ENCODE data around the gene DDX23. TPM values are rescaled to one million over a fixed set of nuclear protein-coding genes. Genes with fewer than 3 reads are reported as not detected.

DDX23 gene
- total RNA-seq, 1 donor from 2014 or later: 59.1 TPM

DNA sequence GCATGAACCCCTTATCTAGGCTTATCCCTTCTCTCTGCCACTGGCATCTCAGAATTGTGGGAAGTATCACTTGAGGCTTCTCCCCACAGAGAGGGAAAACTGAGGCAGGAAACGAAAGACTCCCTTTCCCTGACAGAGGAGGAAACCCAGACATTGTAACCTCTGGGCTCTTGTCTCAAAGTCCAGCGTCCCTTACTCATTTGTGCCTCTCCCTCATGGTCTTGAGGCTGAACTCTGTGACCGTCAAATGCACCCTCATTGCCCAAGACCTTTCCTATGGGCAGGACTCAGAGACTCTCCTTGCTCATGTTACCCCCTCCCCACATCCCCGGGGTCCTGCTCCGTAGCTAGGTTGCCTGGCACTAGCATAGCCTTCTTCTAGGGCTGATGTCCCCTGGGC, 29.8 kb downstream of the DDX23 start:
- peaks cover 30% of the 10 kb centered on the region for H3K4me1 Mint-ChIP-seq (ENCODE audit: low read depth)
- H3K4me3 Mint-ChIP-seq (ENCODE audit: unreplicated experiment): no peak overlapping the region
- no peak overlapping the region for H3K27ac Mint-ChIP-seq (ENCODE audit: unreplicated experiment)
- H3K9me3 Mint-ChIP-seq (ENCODE audit: low read depth): no peaks in the 10 kb centered on the region
- no peak for DNase-seq (ENCODE audit: low spot score)
- TF ChIP-seq, protein P1, sequence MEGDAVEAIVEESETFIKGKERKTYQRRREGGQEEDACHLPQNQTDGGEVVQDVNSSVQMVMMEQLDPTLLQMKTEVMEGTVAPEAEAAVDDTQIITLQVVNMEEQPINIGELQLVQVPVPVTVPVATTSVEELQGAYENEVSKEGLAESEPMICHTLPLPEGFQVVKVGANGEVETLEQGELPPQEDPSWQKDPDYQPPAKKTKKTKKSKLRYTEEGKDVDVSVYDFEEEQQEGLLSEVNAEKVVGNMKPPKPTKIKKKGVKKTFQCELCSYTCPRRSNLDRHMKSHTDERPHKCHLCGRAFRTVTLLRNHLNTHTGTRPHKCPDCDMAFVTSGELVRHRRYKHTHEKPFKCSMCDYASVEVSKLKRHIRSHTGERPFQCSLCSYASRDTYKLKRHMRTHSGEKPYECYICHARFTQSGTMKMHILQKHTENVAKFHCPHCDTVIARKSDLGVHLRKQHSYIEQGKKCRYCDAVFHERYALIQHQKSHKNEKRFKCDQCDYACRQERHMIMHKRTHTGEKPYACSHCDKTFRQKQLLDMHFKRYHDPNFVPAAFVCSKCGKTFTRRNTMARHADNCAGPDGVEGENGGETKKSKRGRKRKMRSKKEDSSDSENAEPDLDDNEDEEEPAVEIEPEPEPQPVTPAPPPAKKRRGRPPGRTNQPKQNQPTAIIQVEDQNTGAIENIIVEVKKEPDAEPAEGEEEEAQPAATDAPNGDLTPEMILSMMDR (IDR thresholded peaks at IDR 0.05): no peak
- peaks cover 21% of the 10 kb centered on the region for H3K36me3 Mint-ChIP-seq (ENCODE audit: low read depth)
- H3K27me3 Mint-ChIP-seq (ENCODE audit: low read depth): no peaks in the 10 kb centered on the region

DNA sequence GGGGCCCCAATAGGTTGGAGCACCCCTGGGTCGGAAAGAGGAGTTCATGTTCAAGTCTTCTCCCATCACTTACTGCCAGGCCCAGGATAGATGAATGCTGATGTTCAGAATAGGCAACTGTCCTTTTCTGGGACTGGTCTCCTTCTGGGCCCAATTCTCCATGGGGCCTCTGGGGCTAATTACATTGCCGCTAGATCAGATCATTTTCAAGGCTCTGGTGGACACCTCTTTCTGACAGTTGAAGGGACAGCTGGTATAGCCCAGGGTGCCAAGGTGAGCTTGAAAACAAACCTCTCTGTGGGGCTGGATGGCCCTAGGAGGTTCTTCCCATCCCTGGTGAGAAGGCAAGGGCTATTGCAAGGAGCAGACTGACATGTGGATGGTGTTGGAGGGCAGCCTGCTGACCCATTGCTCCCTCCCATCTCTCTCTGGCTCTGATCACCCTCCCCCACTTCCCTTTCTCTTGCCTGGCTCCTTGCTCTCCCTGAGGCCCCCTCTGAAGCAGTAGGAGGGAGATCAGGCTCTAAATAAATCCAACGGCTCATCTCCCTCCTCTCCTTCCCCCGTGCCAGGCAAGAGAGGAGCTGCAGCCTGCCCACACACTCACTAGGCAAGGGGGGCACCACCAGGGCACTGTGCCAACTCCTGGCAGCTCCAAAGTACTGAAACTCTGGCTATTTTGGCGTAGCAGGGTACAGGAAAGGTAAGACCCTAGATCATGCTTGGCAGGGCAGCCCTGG, 31.8 kb downstream of the DDX23 start:
- H3K27ac Mint-ChIP-seq (ENCODE audit: unreplicated experiment): peak overlapping the region; percentile 22
- H3K4me3 Mint-ChIP-seq (ENCODE audit: unreplicated experiment): peak overlapping the region; percentile 94
- H3K9me3 Mint-ChIP-seq (ENCODE audit: low read depth): no peaks in the 10 kb centered on the region
- TF ChIP-seq, protein P1 (IDR thresholded peaks at IDR 0.05): no peak
- H3K4me1 Mint-ChIP-seq (ENCODE audit: low read depth): peaks cover 46% of the 10 kb centered on the region
- peaks cover 11% of the 10 kb centered on the region for H3K36me3 Mint-ChIP-seq (ENCODE audit: low read depth)
- no peak for DNase-seq (ENCODE audit: low spot score)
- H3K27me3 Mint-ChIP-seq (ENCODE audit: low read depth): no peaks in the 10 kb centered on the region

GRCh38 chr12:48818831-48819590, 33.0 kb downstream of the DDX23 start:
- no peaks in the 10 kb centered on the region for H3K27me3 Mint-ChIP-seq (ENCODE audit: low read depth)
- no peaks in the 10 kb centered on the region for H3K9me3 Mint-ChIP-seq (ENCODE audit: low read depth)
- TF ChIP-seq, protein P1 (IDR thresholded peaks at IDR 0.05): peak; percentile 54
- peaks cover 47% of the 10 kb centered on the region for H3K4me1 Mint-ChIP-seq (ENCODE audit: low read depth)
- peaks cover 5% of the 10 kb centered on the region for H3K36me3 Mint-ChIP-seq (ENCODE audit: low read depth)
- peak overlapping the region; percentile 13 for H3K27ac Mint-ChIP-seq (ENCODE audit: unreplicated experiment)
- H3K4me3 Mint-ChIP-seq (ENCODE audit: unreplicated experiment): peak overlapping the region; percentile 94
- no peak for DNase-seq (ENCODE audit: low spot score)

- H3K4me1 Mint-ChIP-seq (ENCODE audit: low read depth): peaks cover 54% of the 10 kb centered on the region
- peak within 1 kb of the TSS; percentile 94 for H3K4me3 Mint-ChIP-seq (ENCODE audit: unreplicated experiment)
- no peak for DNase-seq (ENCODE audit: low spot score)
- H3K9me3 Mint-ChIP-seq (ENCODE audit: low read depth): no peaks in the 10 kb centered on the region
- TF ChIP-seq, protein P1 (IDR thresholded peaks at IDR 0.05): no peak
- no peaks in the 10 kb centered on the region for H3K27me3 Mint-ChIP-seq (ENCODE audit: low read depth)
- peak within 1 kb of the TSS; percentile 49 for H3K27ac Mint-ChIP-seq (ENCODE audit: unreplicated experiment)
- peaks cover 2% of the 10 kb centered on the region for H3K36me3 Mint-ChIP-seq (ENCODE audit: low read depth)
These were observed 33.8 kb downstream of the DDX23 start, which contains the start of gene CACNB3 for GRCh38 chr12:48817873-48818830. TSS of gene CACNB3 (plus strand) at chr12:48818496. CDS start at chr12:48818930, 434 bp downstream.

Data from chondrocyte (in vitro differentiated cells).